Measurements from ENCODE around the gene MMP14. TPM values are rescaled to one million over a fixed set of nuclear protein-coding genes. Genes with fewer than 3 reads are reported as not detected.
"Not testable (repeated sequence)": the region's sequence is repeated elsewhere in the genome, so short reads cannot be mapped to it uniquely, and the experiment has no call there.

Gene MMP14
- total RNA-seq, 3 donors from 2014 or later, result 0.76 to 1.6 (median 1.2) TPM

- no peak for DNase-seq
- no peak overlapping the region for H3K4me3 Mint-ChIP-seq
- H3K36me3 Mint-ChIP-seq (ENCODE audit: insufficient read depth), result no peaks in the 10 kb centered on the region
- no peaks in the 10 kb centered on the region for H3K9me3 Mint-ChIP-seq
- no peak for ATAC-seq
- H3K27me3 Mint-ChIP-seq (ENCODE audit: low read depth), result peaks cover 11% of the 10 kb centered on the region
- H3K4me1 Mint-ChIP-seq (ENCODE audit: low read depth), result peaks cover 20% of the 10 kb centered on the region
Observed at GRCh38 chr14:22824711-22825359, 11.6 kb upstream of the MMP14 start.

- not testable (repeated sequence) for H3K27me3 Mint-ChIP-seq (ENCODE audit: low read depth); H3K9me3 Mint-ChIP-seq; DNase-seq
- Mint-ChIP-seq H3K4me1 (ENCODE audit: low read depth) (peaks cover 30% of the 10 kb centered on the region), H3K4me3 (peak overlapping the region; percentile 93), H3K36me3 (ENCODE audit: insufficient read depth) (peaks cover 11% of the 10 kb centered on the region)
- ATAC-seq, result peak; percentile 4
Observed at GRCh38 chr14:22829076-22829660, 7.2 kb upstream of the MMP14 start.

GRCh38 chr14:22829661-22830442 is 6.5 kb upstream of the MMP14 start, which contains the start of gene MRPL52:
MRPL52 (plus strand) TSS chr14:22829887; CDS start chr14:22829913, 26 bp downstream.
- ATAC-seq (peak; percentile 97), DNase-seq (peak; percentile 86)
- H3K4me3 Mint-ChIP-seq, result peak within 1 kb of the TSS; percentile 93
- no peaks in the 10 kb centered on the region for H3K27me3 Mint-ChIP-seq (ENCODE audit: low read depth)
- H3K9me3 Mint-ChIP-seq, result no peaks in the 10 kb centered on the region
- H3K4me1 Mint-ChIP-seq (ENCODE audit: low read depth), result peaks cover 24% of the 10 kb centered on the region
- peaks cover 11% of the 10 kb centered on the region for H3K36me3 Mint-ChIP-seq (ENCODE audit: insufficient read depth)

- ATAC-seq (peak in 1 of 2 donors; percentile 23), DNase-seq (no peak)
- Mint-ChIP-seq H3K36me3 (ENCODE audit: insufficient read depth) (peaks cover 16% of the 10 kb centered on the region), H3K4me3 (peak overlapping the region; percentile 93), H3K9me3 (no peaks in the 10 kb centered on the region), H3K27me3 (ENCODE audit: low read depth) (no peaks in the 10 kb centered on the region), H3K4me1 (ENCODE audit: low read depth) (peaks cover 24% of the 10 kb centered on the region)
Observed at GRCh38 chr14:22830443-22831010, 5.9 kb upstream of the MMP14 start.

GRCh38 chr14:22835505-22835904 is 880 bp upstream of the MMP14 start:
- H3K36me3 Mint-ChIP-seq (ENCODE audit: insufficient read depth), result peaks cover 15% of the 10 kb centered on the region
- H3K4me1 Mint-ChIP-seq (ENCODE audit: low read depth), result peaks cover 21% of the 10 kb centered on the region
- ATAC-seq, result no peak
- no peaks in the 10 kb centered on the region for H3K9me3 Mint-ChIP-seq
- H3K4me3 Mint-ChIP-seq, result no peak overlapping the region
- DNase-seq, result no peak
- peaks cover 14% of the 10 kb centered on the region for H3K27me3 Mint-ChIP-seq (ENCODE audit: low read depth)

- peaks cover 5% of the 10 kb centered on the region for H3K36me3 Mint-ChIP-seq (ENCODE audit: insufficient read depth)
- DNase-seq (no peak), ATAC-seq (peak; percentile 51 to 64)
- no peaks in the 10 kb centered on the region for H3K9me3 Mint-ChIP-seq
- H3K4me1 Mint-ChIP-seq (ENCODE audit: low read depth), result peaks cover 9% of the 10 kb centered on the region
- peak overlapping the region; percentile 81 for H3K4me3 Mint-ChIP-seq
- peaks cover 14% of the 10 kb centered on the region for H3K27me3 Mint-ChIP-seq (ENCODE audit: low read depth)
Observed at GRCh38 chr14:22837114-22837749, 847 bp downstream of the MMP14 start.

- peak; percentile 33 to 36 for ATAC-seq
- peak overlapping the region; percentile 63 for H3K4me3 Mint-ChIP-seq
Observed at GRCh38 chr14:22837750-22838538, 1.6 kb downstream of the MMP14 start.

GRCh38 chr14:22838631-22839041 is 2.3 kb downstream of the MMP14 start:
- DNase-seq (no peak), ATAC-seq (no peak)
- H3K9me3 Mint-ChIP-seq, result no peaks in the 10 kb centered on the region
- H3K27me3 Mint-ChIP-seq (ENCODE audit: low read depth), result peaks cover 16% of the 10 kb centered on the region
- peaks cover 9% of the 10 kb centered on the region for H3K4me1 Mint-ChIP-seq (ENCODE audit: low read depth)
- H3K4me3 Mint-ChIP-seq, result no peak overlapping the region
- H3K36me3 Mint-ChIP-seq (ENCODE audit: insufficient read depth), result peaks cover 5% of the 10 kb centered on the region

More at GRCh38 chr14:22837750-22838538, 1.6 kb downstream of the MMP14 start:
- no peak for DNase-seq
- peaks cover 14% of the 10 kb centered on the region for H3K27me3 Mint-ChIP-seq (ENCODE audit: low read depth)
- H3K36me3 Mint-ChIP-seq (ENCODE audit: insufficient read depth), result peaks cover 5% of the 10 kb centered on the region
- no peaks in the 10 kb centered on the region for H3K9me3 Mint-ChIP-seq
- peaks cover 9% of the 10 kb centered on the region for H3K4me1 Mint-ChIP-seq (ENCODE audit: low read depth)

GRCh38 chr14:22839159-22839779 is 2.9 kb downstream of the MMP14 start:
- no peak overlapping the region for H3K4me3 Mint-ChIP-seq
- peaks cover 9% of the 10 kb centered on the region for H3K4me1 Mint-ChIP-seq (ENCODE audit: low read depth)
- no peak for ATAC-seq
- no peak for DNase-seq
- H3K36me3 Mint-ChIP-seq (ENCODE audit: insufficient read depth), result peaks cover 5% of the 10 kb centered on the region
- H3K9me3 Mint-ChIP-seq, result no peaks in the 10 kb centered on the region
- peaks cover 16% of the 10 kb centered on the region for H3K27me3 Mint-ChIP-seq (ENCODE audit: low read depth)

- ATAC-seq (no peak), DNase-seq (no peak)
- peaks cover 8% of the 10 kb centered on the region for H3K4me1 Mint-ChIP-seq (ENCODE audit: low read depth)
- H3K27me3 Mint-ChIP-seq (ENCODE audit: low read depth), result peaks cover 29% of the 10 kb centered on the region
- H3K36me3 Mint-ChIP-seq (ENCODE audit: insufficient read depth), result no peaks in the 10 kb centered on the region
- no peaks in the 10 kb centered on the region for H3K9me3 Mint-ChIP-seq
- no peak overlapping the region for H3K4me3 Mint-ChIP-seq
Observed at GRCh38 chr14:22841311-22841710, 4.9 kb downstream of the MMP14 start.

GRCh38 chr14:22841769-22842168 is 5.4 kb downstream of the MMP14 start:
- DNase-seq (no peak), ATAC-seq (no peak)
- peaks cover 31% of the 10 kb centered on the region for H3K27me3 Mint-ChIP-seq (ENCODE audit: low read depth)
- no peaks in the 10 kb centered on the region for H3K36me3 Mint-ChIP-seq (ENCODE audit: insufficient read depth)
- H3K4me1 Mint-ChIP-seq (ENCODE audit: low read depth), result peaks cover 7% of the 10 kb centered on the region
- no peaks in the 10 kb centered on the region for H3K9me3 Mint-ChIP-seq
- no peak overlapping the region for H3K4me3 Mint-ChIP-seq

- H3K36me3 Mint-ChIP-seq (ENCODE audit: insufficient read depth), result no peaks in the 10 kb centered on the region
- no peak for ATAC-seq
- no peak overlapping the region for H3K4me3 Mint-ChIP-seq
Observed at GRCh38 chr14:22842211-22843122, 6.1 kb downstream of the MMP14 start.

More at GRCh38 chr14:22842211-22843122, 6.1 kb downstream of the MMP14 start:
- no peak for DNase-seq
- Mint-ChIP-seq H3K9me3 (no peaks in the 10 kb centered on the region), H3K27me3 (ENCODE audit: low read depth) (peaks cover 27% of the 10 kb centered on the region), H3K4me1 (ENCODE audit: low read depth) (peaks cover 4% of the 10 kb centered on the region)
